Stimulated activated CD4-positive, alpha-beta T cell treated with anti-CD3 and anti-CD28 coated beads, TNF-alpha, amount 100 ng/mL, for 48 hours (primary cell): Measurements from ENCODE around the gene MC1R.
"Not testable (repeated sequence)": the region's sequence is repeated elsewhere in the genome, so short reads cannot be mapped to it uniquely, and the experiment has no call there.

Source experiments
- DNase-seq, 3 donors: peaks; one replicate each; pipeline ENCODE4 v3.0.0-alpha.2; 2020; ENCODE audit warnings: low read depth in 3 of 3

Gene MC1R

DNA sequence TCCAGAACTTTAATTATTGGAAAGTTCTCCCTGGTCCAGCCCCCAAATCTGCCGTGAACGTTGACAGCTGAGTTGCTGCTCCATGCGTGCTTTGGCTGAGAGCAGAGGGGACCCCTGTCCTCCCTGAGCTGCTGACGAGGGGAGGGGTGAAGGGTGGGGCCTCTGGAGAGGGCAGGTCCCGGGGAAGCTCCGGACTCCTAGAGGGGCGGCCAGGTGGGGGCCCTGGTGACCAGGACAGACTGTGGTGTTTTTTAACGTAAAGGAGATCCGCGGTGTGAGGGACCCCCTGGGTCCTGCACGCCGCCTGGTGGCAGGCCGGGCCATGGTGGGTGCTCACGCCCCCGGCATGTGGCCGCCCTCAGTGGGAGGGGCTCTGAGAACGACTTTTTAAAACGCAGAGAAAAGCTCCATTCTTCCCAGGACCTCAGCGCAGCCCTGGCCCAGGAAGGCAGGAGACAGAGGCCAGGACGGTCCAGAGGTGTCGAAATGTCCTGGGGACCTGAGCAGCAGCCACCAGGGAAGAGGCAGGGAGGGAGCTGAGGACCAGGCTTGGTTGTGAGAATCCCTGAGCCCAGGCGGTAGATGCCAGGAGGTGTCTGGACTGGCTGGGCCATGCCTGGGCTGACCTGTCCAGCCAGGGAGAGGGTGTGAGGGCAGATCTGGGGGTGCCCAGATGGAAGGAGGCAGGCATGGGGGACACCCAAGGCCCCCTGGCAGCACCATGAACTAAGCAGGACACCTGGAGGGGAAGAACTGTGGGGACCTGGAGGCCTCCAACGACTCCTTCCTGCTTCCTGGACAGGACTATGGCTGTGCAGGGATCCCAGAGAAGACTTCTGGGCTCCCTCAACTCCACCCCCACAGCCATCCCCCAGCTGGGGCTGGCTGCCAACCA lies at the start of gene MC1R:
Gene MC1R (plus strand): TSS at position 410 of the 895 bp plus-strand sequence. CDS start 397 bp downstream, at position 807.
- DNase-seq, result no peak

DNA sequence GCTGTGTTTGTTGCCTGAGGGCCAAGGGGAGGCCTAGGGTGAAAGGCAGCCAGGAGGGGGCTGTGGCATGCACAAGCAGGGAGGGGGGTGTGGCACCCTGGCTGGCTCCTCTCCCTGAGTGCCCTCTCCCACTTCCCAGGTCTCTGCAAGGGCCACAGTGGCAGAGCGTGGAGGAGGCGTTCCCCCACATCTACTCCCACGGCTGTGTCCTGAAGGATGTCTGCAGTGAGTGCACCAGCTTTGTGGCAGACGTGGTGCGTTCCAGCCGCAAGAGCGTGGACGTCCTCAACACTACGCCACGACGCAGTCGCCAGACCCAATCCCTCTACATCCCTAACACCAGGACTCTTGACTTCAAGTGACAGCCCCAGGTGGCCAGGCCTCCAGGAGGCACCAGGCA lies 48.8 kb upstream of the MC1R start:
- no peak for DNase-seq

DNA sequence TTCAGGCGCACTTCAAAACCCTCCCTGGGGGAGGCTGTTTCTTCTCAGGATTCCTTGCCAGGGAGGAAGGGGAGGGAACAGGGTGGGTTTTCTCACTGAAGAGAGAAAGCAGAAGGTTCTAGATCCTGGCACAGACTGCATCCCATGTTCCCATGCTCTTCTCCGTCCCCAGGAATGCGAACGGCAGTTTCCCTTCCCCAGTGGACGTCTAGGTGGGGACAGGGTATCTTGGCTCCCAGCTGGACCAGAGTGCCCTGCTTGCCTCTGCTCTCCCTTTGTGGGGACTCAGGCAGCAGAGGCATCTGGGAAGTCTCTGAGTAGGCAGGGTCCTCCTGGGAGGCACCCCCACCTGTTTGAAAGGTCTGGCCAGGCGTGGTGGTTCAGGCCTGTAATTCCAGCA lies 48.2 kb upstream of the MC1R start:
- no peak for DNase-seq

DNA sequence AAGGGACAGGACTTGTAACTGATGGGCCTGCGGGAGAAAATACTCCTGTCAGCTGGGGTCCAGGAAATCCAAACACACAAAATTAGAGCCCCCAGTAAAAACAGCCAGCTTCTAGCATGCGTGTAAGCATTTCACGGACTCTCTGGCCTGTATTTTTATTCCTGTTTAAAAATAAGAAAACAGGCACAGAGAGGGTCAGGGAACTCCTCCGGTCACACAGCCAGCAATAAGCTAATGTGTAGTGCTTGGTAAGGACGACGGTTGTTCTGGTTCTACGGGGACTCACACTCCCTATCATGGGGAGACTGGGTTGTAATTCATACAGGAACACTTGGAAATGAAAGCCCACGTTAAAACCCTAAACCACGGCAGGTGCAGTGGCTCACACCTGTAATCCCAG lies 46.8 kb upstream of the MC1R start:
- DNase-seq, result no peak

DNA sequence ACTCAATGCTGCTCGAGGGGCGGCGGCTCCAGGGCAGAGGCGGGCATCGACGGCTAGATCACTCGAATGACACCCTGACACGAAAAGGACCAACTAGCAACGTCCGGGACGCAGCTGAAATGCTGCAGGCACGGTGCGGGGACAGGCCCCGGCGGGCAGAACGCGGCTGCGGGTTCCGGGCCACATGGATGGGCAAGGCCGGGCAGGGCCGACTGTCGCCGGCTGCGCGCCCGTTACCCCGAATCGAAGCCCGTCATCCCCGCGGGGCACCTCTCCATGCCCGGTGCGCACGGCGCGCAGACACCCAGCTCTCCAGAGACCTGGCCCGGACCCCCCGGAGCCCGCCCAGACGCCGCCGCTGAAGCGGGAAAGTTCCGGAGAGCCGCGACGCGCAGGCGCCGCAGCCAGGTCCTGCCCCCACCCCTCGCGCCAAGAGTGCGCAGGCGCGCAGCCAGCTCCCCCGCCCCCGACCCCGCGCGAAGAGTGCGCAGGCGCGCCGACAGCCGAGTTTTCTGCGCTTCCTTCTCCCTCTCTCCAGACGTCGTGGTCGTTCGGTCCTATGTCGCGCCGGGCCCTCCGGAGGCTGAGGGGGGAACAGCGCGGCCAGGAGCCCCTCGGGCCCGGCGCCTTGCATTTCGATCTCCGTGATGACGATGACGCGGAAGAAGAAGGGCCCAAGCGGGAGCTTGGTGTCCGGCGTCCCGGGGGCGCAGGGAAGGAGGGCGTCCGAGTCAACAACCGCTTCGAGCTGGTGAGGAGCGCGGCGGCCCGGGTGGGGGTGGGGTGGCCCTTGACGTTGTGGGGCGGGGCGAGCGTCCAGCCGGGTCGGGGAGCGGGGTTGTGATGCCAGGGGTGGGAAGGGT lies 45.3 kb upstream of the MC1R start, which contains the start of gene TCF25:
Gene TCF25 (plus strand): TSS at position 484 of the 863 bp plus-strand sequence. CDS start 76 bp downstream, at position 560.
- peak; percentile 81 to 83 (median 81) for DNase-seq

DNA sequence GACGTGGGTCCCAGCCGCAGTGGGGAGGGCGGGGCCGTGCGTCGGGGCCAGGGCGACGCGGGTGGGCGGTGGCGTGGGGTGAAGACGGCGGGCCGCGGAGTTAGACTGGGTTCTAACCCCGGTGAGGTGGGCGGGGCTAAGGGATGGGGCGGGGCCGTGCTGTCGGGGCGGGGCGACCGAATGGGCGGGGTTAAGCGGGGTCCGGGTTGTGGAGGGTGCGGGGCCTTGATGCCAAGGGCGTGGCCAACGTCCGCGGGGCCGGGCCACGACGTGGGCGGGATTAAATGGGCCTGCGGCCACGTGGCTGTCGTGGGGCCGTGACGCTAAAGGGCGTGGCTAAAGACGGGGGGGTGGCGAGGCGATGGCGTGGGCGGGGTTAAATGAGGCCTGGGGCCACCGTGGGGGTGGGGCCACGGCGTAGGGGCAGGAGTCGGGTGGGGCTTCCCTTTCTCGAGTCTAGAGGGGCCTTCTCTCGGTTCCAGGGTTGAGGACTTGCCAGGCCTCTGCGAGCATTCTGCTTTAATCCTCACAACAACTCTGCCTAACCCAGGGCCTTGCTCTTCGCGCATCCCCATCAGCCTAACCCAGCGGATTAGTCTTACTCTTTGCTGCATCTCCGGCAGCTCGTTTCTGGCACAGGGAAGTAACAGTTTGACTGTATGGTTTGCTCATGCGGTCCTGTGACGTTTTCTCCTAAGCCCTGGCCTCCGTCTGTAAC lies 44.5 kb upstream of the MC1R start:
- DNase-seq, result peak; percentile 95 to 97 (median 96)

DNA sequence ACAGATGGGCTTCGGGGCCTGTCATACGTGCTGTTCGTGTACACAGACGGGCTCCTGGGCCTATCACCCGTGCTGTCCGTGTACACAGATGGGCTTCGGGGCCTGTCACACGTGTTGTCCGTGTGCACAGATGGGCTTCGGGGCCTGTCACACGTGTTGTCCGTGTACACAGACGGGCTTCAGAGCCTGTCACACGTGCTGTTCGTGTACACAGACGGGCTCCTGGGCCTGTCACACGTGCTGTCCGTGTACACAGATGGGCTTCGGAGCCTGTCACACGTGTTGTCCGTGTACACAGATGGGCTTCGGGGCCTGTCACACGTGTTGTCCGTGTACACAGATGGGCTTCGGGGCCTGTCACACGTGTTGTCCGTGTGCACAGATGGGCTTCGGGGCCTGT lies 39.5 kb upstream of the MC1R start:
- not testable (repeated sequence) for DNase-seq

DNA sequence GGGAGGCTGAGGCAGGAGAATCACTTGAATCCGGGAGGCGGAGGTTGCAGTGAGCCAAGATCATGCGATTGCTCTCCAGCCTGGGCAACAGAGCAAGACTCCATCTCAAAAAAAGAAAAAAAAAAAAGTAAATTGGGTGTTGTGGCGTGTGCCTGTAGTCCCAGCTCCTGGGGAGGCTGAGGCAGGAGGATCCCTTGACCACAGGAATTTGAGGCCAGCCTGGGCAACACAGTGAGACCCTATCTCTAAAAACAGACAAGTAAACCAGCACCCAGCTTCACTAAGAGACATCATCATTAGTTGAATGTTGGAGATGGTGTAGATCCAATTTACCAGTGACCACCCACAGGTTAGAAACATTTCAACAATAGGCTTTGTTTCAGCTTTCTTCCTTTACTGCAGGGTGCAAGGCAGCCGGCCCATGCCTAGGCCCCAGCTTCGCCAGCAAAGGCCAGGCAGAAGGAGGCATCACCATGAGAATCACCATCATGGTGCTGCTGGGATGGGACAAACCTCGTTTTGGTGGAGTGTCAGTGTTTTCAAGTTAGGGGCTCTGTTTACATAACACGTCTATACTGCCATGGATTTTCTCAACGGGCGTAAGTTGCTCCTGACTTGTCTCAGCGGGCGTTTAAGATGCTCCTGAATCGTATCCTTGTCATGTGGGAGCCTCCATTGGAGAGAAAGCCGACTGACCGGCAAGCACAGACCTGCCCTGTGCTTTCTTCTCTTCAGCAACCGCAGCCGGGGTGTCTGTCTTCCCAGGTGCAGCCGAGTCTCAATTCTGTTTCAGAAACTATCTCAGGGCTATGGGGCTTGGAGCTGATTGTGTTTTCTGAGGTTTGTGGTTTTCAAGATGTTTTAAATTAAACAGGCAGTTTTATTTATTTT lies 37.9 kb upstream of the MC1R start:
- DNase-seq, result no peak

DNA sequence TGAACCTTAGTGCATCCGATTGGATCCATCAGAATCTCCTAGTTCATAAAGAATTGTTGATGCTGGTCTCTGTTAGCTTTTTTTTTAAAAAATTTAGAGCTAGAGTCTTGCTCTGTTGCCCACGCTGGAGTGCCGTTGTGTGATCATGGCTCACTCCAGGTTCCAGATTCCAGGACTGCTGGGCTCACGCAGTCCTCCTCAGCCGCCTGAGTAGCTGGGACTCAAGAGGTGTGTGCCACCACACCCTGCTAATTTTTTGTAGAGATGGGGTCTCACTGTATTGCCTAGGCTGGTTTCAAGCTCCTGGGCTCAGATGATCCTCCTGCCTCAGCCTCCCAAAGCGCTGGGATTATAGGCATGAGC lies 37.3 kb upstream of the MC1R start:
- no peak for DNase-seq

DNA sequence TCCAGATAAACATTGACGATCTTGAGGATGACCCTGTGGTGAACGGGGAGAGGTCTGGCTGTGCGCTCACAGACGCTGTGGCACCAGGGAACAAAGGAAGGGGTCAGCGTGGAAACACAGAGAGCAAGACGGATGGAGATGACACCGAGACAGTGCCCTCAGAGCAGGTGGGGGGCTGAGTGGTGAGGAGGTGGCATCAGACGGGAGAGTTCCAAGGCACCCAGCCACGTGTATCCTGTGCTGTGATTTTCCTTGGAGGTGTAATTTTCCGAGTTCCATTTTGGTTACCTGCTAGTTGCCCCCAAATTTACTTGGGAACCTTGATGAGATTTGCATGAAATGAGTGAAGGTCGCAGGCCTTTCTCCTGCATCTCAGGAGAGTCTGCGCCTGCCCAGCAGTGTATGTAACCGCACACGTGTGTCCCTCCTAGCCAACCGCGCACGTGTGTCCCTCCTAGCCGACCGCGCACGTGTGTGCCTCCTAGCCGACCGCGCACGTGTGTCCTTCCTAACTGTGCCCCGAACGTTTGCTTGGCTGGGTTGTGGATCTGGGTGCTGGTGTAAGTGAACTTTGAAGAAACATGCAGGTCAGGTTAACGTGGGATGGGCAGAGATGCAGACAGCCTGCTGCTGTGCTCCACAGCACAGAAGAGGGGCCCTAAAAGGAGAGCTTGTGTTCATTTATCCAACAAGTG lies 35.2 kb upstream of the MC1R start:
- no peak for DNase-seq

DNA sequence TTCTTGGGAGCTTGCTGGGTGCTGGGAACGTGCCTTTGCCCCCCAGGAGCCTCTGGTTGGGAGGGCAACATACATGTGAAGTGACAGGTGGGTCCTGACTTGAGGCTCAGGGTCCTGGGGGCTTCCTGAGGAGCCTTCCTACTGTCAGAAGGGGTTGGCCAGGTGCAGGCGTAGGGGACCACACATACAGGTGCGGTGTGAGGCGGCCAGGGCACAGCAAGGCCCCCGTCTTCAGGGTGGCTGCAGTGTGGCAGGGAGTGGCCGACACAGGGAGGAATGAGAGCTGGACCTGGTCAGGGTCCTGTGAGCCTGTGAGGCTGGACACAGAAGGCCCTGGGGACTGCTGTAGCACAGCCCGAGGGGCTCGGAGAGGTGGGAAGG lies 34.6 kb upstream of the MC1R start:
- no peak for DNase-seq

DNA sequence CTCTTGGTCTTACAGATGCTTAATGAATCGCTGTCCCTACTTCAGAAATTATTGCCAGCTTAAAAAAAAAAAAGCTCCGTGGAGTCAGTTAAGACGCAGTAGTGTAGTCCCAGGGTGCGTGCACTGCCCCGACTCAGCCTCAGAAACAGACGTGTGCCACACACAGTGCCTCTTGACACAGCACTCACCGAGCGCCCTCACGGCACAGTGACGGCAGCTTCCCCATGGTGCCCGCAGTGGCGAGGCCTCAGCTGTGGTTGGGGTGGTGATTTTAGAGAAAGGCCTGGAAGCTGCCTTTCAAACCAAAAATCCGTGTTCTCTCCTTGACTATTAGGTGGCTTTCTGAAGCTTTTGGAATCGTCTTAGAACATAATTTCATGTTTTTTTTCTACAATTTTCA lies 31.4 kb upstream of the MC1R start:
- no peak for DNase-seq

DNA sequence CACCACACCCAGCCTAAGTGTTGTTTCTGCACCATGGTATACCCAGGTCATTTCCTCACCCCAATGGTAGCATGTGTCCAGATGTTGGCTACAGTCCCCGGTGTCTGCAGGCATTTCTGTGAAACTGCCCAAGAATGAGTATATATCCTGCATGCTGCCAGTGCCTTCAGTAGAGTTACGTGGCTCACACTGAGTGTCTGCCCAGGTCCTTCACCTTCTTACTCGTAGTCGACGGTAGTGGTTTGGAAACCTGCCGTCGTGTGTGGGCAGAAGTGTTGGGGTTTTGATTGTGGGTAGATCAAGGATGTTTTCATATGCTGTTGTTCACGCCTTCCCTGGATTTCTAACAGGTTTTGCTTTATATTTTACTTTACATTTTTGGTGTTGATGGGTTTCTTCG lies 28.5 kb upstream of the MC1R start:
- DNase-seq, result peak in 2 of 3 donors; percentile 15 to 35

DNA sequence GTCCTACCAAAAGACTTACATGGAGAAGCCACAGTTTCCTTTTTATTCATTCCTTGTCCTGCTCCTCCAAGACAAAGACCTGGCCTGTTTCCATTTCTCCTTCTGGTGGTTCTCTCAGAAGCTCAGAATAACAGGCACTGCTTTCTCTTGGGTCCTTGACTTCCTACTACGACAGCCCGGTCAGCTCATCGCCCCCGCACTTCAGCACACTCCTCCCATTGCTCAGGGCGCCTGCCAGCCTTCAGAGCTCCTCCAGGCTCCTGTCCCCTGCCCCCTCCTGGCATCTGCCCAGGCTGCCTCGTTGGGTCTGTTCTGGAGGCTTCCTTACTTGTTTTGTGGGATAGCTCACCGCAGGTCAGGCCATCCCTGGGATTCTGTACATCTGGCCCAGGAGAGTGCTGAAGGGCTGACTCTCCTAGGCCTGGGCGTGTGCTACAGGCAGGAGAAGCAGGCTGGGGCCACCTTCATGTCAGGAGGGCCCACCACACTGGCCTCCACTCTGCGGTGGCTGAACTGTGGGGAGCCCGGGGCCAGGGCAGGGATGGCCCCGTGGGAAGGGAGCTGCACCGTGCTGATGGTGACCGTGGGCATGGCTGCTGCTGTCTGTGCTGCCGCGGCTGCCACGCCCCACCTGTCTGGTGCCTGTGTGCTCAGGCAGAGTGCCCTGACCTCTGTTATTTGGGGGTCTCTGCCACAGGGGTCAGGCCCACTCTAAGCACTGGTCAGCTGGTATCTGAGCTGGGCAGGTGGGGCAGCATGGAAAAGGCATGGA lies 27.6 kb upstream of the MC1R start:
- no peak for DNase-seq

DNA sequence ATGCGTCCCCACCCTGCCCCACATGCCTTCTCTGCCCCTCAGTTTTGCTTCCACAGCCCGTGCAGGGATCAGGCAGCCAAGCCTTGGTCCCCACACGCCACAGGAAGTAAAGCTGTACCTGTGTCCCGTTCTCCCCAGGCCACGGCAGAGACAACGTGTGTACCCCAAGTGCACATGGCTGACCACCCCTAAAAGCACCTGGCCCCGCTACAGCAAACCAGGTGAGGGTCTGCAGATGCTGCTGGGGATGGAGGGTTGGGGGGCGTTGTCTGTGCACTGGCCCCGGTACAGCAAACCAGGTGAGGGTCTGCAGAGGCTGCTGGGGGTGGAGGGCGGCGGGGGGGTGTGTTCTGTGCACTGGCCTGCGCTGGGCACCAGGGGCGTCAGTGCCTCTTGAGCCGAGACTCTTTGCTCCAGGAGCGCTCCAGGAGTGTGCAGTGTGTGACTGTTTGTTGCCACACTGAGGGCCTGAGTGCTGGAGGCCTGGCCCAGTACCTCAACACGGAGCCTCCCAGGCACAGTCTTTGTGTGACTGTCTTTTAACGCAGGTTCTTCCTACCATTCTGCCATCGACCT lies 26.5 kb upstream of the MC1R start:
- DNase-seq, result no peak

DNA sequence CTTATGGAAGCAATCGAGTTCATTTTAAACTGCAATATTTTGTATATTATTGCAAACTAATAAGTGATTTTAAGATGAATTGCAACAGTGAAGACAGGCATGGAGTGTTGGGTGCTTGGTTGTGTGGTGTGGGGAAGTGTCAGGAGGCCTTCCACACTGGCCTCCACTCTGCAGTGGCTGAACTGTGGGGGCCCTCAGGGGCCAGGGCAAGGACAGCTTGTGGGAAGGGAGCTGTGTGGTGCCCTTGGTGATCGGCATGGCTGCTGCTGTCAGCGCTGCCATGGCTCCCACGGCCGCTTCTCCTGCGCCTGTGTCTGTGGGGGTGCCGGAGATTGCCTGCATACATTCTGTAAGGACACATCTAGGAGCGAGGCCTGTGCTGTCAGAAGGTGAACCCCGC lies 26.0 kb upstream of the MC1R start:
- no peak for DNase-seq

DNA sequence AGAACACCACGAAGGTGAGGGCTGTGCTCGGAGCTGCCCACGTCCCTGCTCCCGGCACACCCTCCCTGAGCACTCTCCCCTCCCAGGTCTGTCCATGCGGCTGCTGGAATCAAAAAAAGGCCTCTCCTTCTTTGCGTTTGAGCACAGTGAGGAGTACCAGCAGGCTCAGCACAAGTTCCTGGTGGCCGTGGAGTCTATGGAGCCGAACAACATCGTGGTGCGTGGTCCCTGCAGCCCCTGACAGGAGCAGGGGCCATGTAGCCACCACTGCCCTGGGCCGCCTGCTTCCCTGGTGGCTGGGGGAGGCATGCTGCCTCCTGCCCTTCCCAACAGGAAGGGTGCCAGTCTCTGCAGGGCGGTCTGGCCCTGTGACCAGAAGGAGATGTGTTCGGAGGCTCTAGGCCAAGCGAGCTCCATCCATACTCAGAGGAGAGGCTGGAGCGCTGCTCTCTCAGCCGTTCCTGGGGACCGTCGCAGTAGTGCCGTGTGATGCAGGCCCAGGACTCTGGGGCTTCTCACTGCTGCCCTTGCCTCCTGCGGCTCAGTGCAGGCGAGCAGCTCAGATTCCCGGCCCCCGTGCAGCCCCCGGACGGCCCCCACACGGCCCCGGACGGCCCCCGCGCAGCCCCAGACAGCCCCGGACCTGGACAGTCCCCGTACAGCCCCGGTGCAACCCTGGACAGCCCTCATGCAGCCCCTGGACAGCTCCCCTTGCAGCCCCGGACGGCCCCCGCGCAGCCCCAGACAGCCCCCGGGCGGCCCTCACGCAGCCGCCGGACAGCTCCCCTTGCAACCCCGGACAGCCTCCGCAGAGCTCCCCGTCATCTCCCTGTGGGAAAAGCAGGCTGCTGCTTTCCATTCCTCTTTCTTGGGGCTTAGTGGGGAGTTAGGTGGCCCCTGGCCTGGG lies 24.8 kb upstream of the MC1R start:
- no peak for DNase-seq
